GM23338 (cell line): Measurements from ENCODE around the gene GAS6. TPM values are rescaled to one million over a fixed set of nuclear protein-coding genes. Genes with fewer than 3 reads are reported as not detected.

ENCODE experiments used
- ATAC-seq: fragments of 200-7000 bp; cut with Tn5 transposase; 3 replicates; pipeline ENCODE4 v1.9.1; 2020
- DNase-seq: peaks from one replicate; pipeline ENCODE4 v3.0.0-alpha.2; 2015; ENCODE audit warnings: low spot score
- H2AFZ ChIP-seq: fragments of 200-600 bp; sonication (generic); 2 replicates; pipeline ENCODE4 v1.8.0; 2016; ENCODE audit warnings: antibody characterized with exemption, mild to moderate bottlenecking, moderate library complexity
- H3F3A ChIP-seq: fragments of 200-600 bp; sonication (generic); replicated peaks from 2 replicates; pipeline ENCODE4 v1.8.0; 2017; ENCODE audit warnings: antibody characterized with exemption, mixed run types, low read depth
- H3K27ac ChIP-seq: fragments of 200-600 bp; sonication (generic); 2 replicates; pipeline ENCODE4 v1.6.1; 2016; ENCODE audit warnings: low read depth
- H3K27me3 ChIP-seq: fragments of 200-600 bp; sonication (generic); 2 replicates; pipeline ENCODE4 v1.8.0; 2016; ENCODE audit warnings: mild to moderate bottlenecking, mixed run types, moderate library complexity; ENCODE audit not compliant: insufficient read depth
- H3K36me3 ChIP-seq: fragments of 200-600 bp; sonication (generic); 2 replicates; pipeline ENCODE4 v1.8.0; 2016; ENCODE audit warnings: mild to moderate bottlenecking; ENCODE audit not compliant: insufficient read depth
- H3K4me1 ChIP-seq: fragments of 200-600 bp; sonication (generic); 2 replicates; pipeline ENCODE4 v1.8.0; 2016; ENCODE audit warnings: mild to moderate bottlenecking, moderate library complexity; ENCODE audit not compliant: insufficient read depth
- H3K4me2 ChIP-seq: fragments of 200-600 bp; sonication (generic); 2 replicates; pipeline ENCODE4 v1.7.1; 2017; ENCODE audit warnings: mixed run types
- H3K4me3 ChIP-seq: fragments of 200-600 bp; sonication (generic); 2 replicates; pipeline ENCODE4 v1.6.1; 2016; ENCODE audit warnings: mixed run types
- H3K79me2 ChIP-seq: fragments of 200-600 bp; sonication (generic); replicated peaks from 2 replicates; pipeline ENCODE4 v1.8.0; 2017; ENCODE audit warnings: mild to moderate bottlenecking; ENCODE audit not compliant: insufficient read depth
- H3K9me2 ChIP-seq: fragments of 200-600 bp; sonication (generic); 2 replicates; pipeline ENCODE4 v1.8.0; 2017; ENCODE audit not compliant: insufficient read depth
- H4K20me1 ChIP-seq: fragments of 200-600 bp; sonication (generic); replicated peaks from 2 replicates; pipeline ENCODE4 v1.8.0; 2017; ENCODE audit warnings: mild to moderate bottlenecking; ENCODE audit not compliant: insufficient read depth
- H3K27ac Mint-ChIP-seq: 2 replicates; pipeline ENCODE4 v1.8.0; 2020; ENCODE audit warnings: inconsistent platforms, mild to moderate bottlenecking, moderate library complexity, mixed read lengths
- H3K27me3 Mint-ChIP-seq: 3 replicates; pipeline ENCODE4 v1.8.0; 2022; ENCODE audit warnings: low read depth, mild to moderate bottlenecking, moderate library complexity, mixed read lengths, inconsistent platforms; ENCODE audit not compliant: insufficient read depth, poor library complexity
- H3K36me3 Mint-ChIP-seq: 3 replicates; pipeline ENCODE4 v1.8.0; 2021; ENCODE audit warnings: low read depth, mild to moderate bottlenecking, inconsistent platforms, moderate library complexity, mixed read lengths
- H3K4me1 Mint-ChIP-seq: 3 replicates; pipeline ENCODE4 v1.8.0; 2020; ENCODE audit warnings: mild to moderate bottlenecking, inconsistent platforms, mixed read lengths
- H3K4me3 Mint-ChIP-seq: 3 replicates; pipeline ENCODE4 v1.8.0; 2021; ENCODE audit warnings: moderate library complexity, mild to moderate bottlenecking, inconsistent platforms, mixed read lengths
- H3K9me3 Mint-ChIP-seq: 3 replicates; pipeline ENCODE4 v1.8.0; 2020; ENCODE audit warnings: moderate library complexity, mild to moderate bottlenecking, inconsistent platforms, mixed read lengths
- CREB1 ChIP-seq: fragments of 250-450 bp; sonication (Bioruptor Pico); IDR thresholded peaks from 2 replicates; pipeline ENCODE4 v1.5.0; 2020; ENCODE audit warnings: low read depth, mild to moderate bottlenecking, moderate library complexity
- CTCF ChIP-seq, 2 experiments: fragments of 200-600 bp in 1 of 2; sonication (generic) in 1 of 2; conservative IDR thresholded peaks; 2 replicates each; pipeline versions ENCODE4 v1.5.1 to v1.6.1; 2016 to 2017; ENCODE audit warnings: antibody characterized with exemption in 2 of 2, low read depth in 2 of 2, mild to moderate bottlenecking in 2 of 2, moderate library complexity in 1 of 2
- ETS1 ChIP-seq: IDR thresholded peaks from 2 replicates; pipeline ENCODE4 v1.6.1; 2016; ENCODE audit warnings: antibody characterized with exemption
- EZH2 ChIP-seq: fragments of 200-600 bp; sonication (generic); IDR thresholded peaks from one replicate; pipeline ENCODE4 v1.8.0; 2017; ENCODE audit warnings: antibody characterized with exemption, mild to moderate bottlenecking, low read depth; ENCODE audit not compliant: unreplicated experiment
- EZH2phosphoT487 ChIP-seq: fragments of 200-600 bp; sonication (generic); IDR thresholded peaks from one replicate; pipeline ENCODE4 v1.8.1; 2018; ENCODE audit warnings: antibody characterized with exemption; ENCODE audit not compliant: unreplicated experiment
- JUNB ChIP-seq: IDR thresholded peaks from one replicate; pipeline ENCODE4 v1.6.1; 2016; ENCODE audit warnings: antibody characterized with exemption; ENCODE audit not compliant: unreplicated experiment
- NANOG ChIP-seq: IDR thresholded peaks from 2 replicates; pipeline ENCODE4 v1.6.1; 2016; ENCODE audit warnings: antibody characterized with exemption, borderline replicate concordance
- POLR2AphosphoS5 ChIP-seq: IDR thresholded peaks from 2 replicates; pipeline ENCODE4 v1.6.1; 2016; ENCODE audit warnings: antibody characterized with exemption, low read depth
- REST ChIP-seq: IDR thresholded peaks from one replicate; pipeline ENCODE4 v1.6.1; 2018; ENCODE audit warnings: antibody characterized with exemption; ENCODE audit not compliant: unreplicated experiment
- STAT1 ChIP-seq: IDR thresholded peaks from one replicate; pipeline ENCODE4 v1.6.1; 2016; ENCODE audit warnings: antibody characterized with exemption; ENCODE audit not compliant: unreplicated experiment
- ZNF114 ChIP-seq: fragments of 250-450 bp; sonication (Bioruptor Pico); IDR thresholded peaks from 2 replicates; pipeline ENCODE4 v1.5.0; 2020; ENCODE audit warnings: mild to moderate bottlenecking, moderate library complexity
- ZNF331 ChIP-seq: fragments of 250-450 bp; sonication (Bioruptor Pico); IDR thresholded peaks from 2 replicates; pipeline ENCODE4 v1.5.0; 2020; ENCODE audit warnings: low read depth, mild to moderate bottlenecking, moderate library complexity
- ZNF462 ChIP-seq: fragments of 250-450 bp; sonication (Bioruptor Pico); IDR thresholded peaks from 2 replicates; pipeline ENCODE4 v1.5.0; 2020; ENCODE audit warnings: mild to moderate bottlenecking, moderate library complexity
- polyA plus RNA-seq: library from polyadenylated mRNA; unstranded; fragments of >200 nt; fragmentation: Nextera tagmentation; extraction: Ambion mirVana; gene quantifications from 2 replicates; pipeline ENCODE4 v1.2.1, GENCODE V29; 2016
- total RNA-seq: library from RNA; depleted of rRNA; stranded (reverse); fragments of >200 nt; shearing (Covaris generic); gene quantifications from 2 replicates; pipeline ENCODE4 v1.2.3, GENCODE V29; 2014

The GAS6 gene
- total and polyA plus RNA-seq, 2 experiments from 2014 or later = 7.9 to 21.2 TPM

GRCh38 chr13:113834496-113835200 lies 29.2 kb downstream of the GAS6 start:
- Mint-ChIP-seq H3K27me3 (peaks cover 4% of the 10 kb centered on the region), H3K9me3 (peaks cover 2% of the 10 kb centered on the region; the same call in 2 of the 3 replicates), H3K27ac (peak overlapping the region; percentile 75; the same call in 1 of the 2 replicates), H3K4me1 (peaks cover 13% of the 10 kb centered on the region), H3K4me3 (no peak overlapping the region), H3K36me3 (peaks cover 18% of the 10 kb centered on the region)
- no peak for DNase-seq
- Histone ChIP-seq H3K4me3 (no peak overlapping the region), H3K27me3 (no peaks in the 10 kb centered on the region), H3F3A (no peaks in the 10 kb centered on the region), H2AFZ (no peak overlapping the region), H4K20me1 (no peaks in the 10 kb centered on the region), H3K27ac (no peak overlapping the region), H3K9me2 (no peaks in the 10 kb centered on the region), H3K4me2 (no peak overlapping the region), H3K4me1 (no peaks in the 10 kb centered on the region), H3K79me2 (no peaks in the 10 kb centered on the region), H3K36me3 (no peaks in the 10 kb centered on the region)
- TF ChIP-seq JUNB (no peak), EZH2phosphoT487 (no peak), CREB1 (CRISPR knock-in tag) (no peak), NANOG (no peak), ETS1 (no peak), ZNF331 (no peak), CTCF (conservative IDR thresholded peaks at IDR 0.05; ENCODE audit: low read depth in 2 of 2) (no peak), EZH2 (no peak), ZNF114 (CRISPR knock-in tag) (no peak), POLR2AphosphoS5 (no peak), STAT1 (no peak), ZNF462 (CRISPR knock-in tag) (no peak), REST (no peak)
- ATAC-seq = no peak
